Neural cell (in vitro differentiated cells): ENCODE measurements around the gene ESYT3. TPM values are rescaled to one million over a fixed set of nuclear protein-coding genes. Genes with fewer than 3 reads are reported as not detected.

ENCODE experiments used
- H2AFZ ChIP-seq: fragments of 200-600, 300-800 bp; sonication (generic), shearing (Covaris generic); 2 replicates; pipeline ENCODE4 v1.6.0; 2014; ENCODE audit warnings: low read depth, mild to moderate bottlenecking, antibody characterized with exemption, low read length, moderate library complexity
- H3F3A ChIP-seq: fragments of 200-600 bp; shearing (Covaris generic); 2 replicates; pipeline ENCODE4 v1.6.1; 2016; ENCODE audit warnings: mild to moderate bottlenecking, moderate library complexity, mixed read lengths, antibody characterized with exemption, low read length; ENCODE audit not compliant: insufficient read depth, poor library complexity, severe bottlenecking
- H3K27ac ChIP-seq: fragments of 200-600, 300-800 bp; sonication (generic), shearing (Covaris generic); 2 replicates; pipeline ENCODE4 v1.5.1; 2014; ENCODE audit warnings: mild to moderate bottlenecking, low read length, moderate library complexity
- H3K27me3 ChIP-seq: fragments of 300-800, 200-600 bp; sonication (generic), shearing (Covaris generic); 2 replicates; pipeline ENCODE4 v1.6.0; 2014; ENCODE audit warnings: mild to moderate bottlenecking, low read depth, low read length, moderate library complexity; ENCODE audit not compliant: insufficient read depth
- H3K36me3 ChIP-seq: fragments of 300-800, 200-600 bp; sonication (generic), shearing (Covaris generic); 2 replicates; pipeline ENCODE4 v1.5.1; 2014; ENCODE audit warnings: mild to moderate bottlenecking, antibody characterized with exemption, low read length, moderate library complexity; ENCODE audit not compliant: insufficient read depth
- H3K4me2 ChIP-seq: fragments of 300-800, 200-600 bp; sonication (generic), shearing (Covaris generic); 2 replicates; pipeline ENCODE4 v1.6.0; 2014; ENCODE audit warnings: mild to moderate bottlenecking, low read length
- H3K4me3 ChIP-seq: fragments of 300-800, 200-600 bp; sonication (generic), shearing (Covaris generic); 2 replicates; pipeline ENCODE4 v1.5.1; 2014; ENCODE audit warnings: mild to moderate bottlenecking, low read length, moderate library complexity
- H3K79me2 ChIP-seq: fragments of 200-600 bp; shearing (Covaris generic); replicated peaks from 2 replicates; pipeline ENCODE4 v1.6.0; 2014; ENCODE audit warnings: mild to moderate bottlenecking, low read length, moderate library complexity; ENCODE audit not compliant: insufficient read depth
- H3K9ac ChIP-seq: fragments of 300-800, 200-600 bp; sonication (generic), shearing (Covaris generic); 2 replicates; pipeline ENCODE4 v1.6.1; 2016; ENCODE audit warnings: mild to moderate bottlenecking, low read length, mixed read lengths
- H3K9me2 ChIP-seq: fragments of 200-600 bp; shearing (Covaris generic); 2 replicates; pipeline ENCODE4 v1.6.1; 2016; ENCODE audit warnings: mild to moderate bottlenecking, low read length, mixed read lengths; ENCODE audit not compliant: insufficient read depth
- H3K9me3 ChIP-seq: fragments of 200-600, 300-800 bp; sonication (generic), shearing (Covaris generic); 2 replicates; pipeline ENCODE4 v1.6.1; 2016; ENCODE audit warnings: mild to moderate bottlenecking, mixed run types, low read length, moderate library complexity, mixed read lengths
- H4K20me1 ChIP-seq: fragments of 200-600 bp; shearing (Covaris generic); 2 replicates; pipeline ENCODE4 v1.6.1; 2016; ENCODE audit warnings: mild to moderate bottlenecking, mixed run types; ENCODE audit not compliant: insufficient read depth
- CTCF ChIP-seq: fragments of 450-650 bp; IDR thresholded peaks from 2 replicates; pipeline ENCODE4 v1.5.1; 2014; ENCODE audit warnings: antibody characterized with exemption, mild to moderate bottlenecking, moderate library complexity; ENCODE audit not compliant: poor library complexity, severe bottlenecking
- EP300 ChIP-seq: fragments of 450-650 bp; conservative IDR thresholded peaks from 2 replicates; pipeline ENCODE4 v1.6.1; 2014; ENCODE audit warnings: antibody characterized with exemption, mild to moderate bottlenecking, moderate library complexity; ENCODE audit not compliant: poor library complexity, severe bottlenecking
- EZH2 ChIP-seq: fragments of 200-600, 300-800 bp; shearing (Covaris generic), sonication (generic); IDR thresholded peaks from 2 replicates; pipeline ENCODE4 v1.6.1; 2014; ENCODE audit warnings: antibody characterized with exemption, low read length, borderline replicate concordance, mild to moderate bottlenecking; ENCODE audit not compliant: insufficient read depth, poor library complexity, severe bottlenecking
- MXI1 ChIP-seq: fragments of 450-650 bp; conservative IDR thresholded peaks from 2 replicates; pipeline ENCODE4 v1.6.1; 2014; ENCODE audit warnings: antibody characterized with exemption, mild to moderate bottlenecking; ENCODE audit not compliant: poor library complexity, severe bottlenecking
- POLR2AphosphoS5 ChIP-seq: IDR thresholded peaks from 2 replicates; pipeline ENCODE4 v1.6.1; 2012
- RAD21 ChIP-seq: fragments of 450-650 bp; conservative IDR thresholded peaks from 2 replicates; pipeline ENCODE4 v1.6.1; 2014; ENCODE audit warnings: antibody characterized with exemption, mild to moderate bottlenecking, moderate library complexity
- SMC3 ChIP-seq: fragments of 450-650 bp; conservative IDR thresholded peaks from 2 replicates; pipeline ENCODE4 v1.6.1; 2014; ENCODE audit warnings: antibody characterized with exemption, mild to moderate bottlenecking, moderate library complexity; ENCODE audit not compliant: poor library complexity
- TAF1 ChIP-seq: IDR thresholded peaks from 2 replicates; pipeline ENCODE4 v1.6.1; 2012; ENCODE audit warnings: low read depth
- polyA plus RNA-seq: library from polyadenylated mRNA; depleted of rRNA; stranded (reverse); fragments of >200 nt; gene quantifications from 2 replicates; pipeline ENCODE4 v1.2.3, GENCODE V29; 2014
- TF ChIP-seq, protein P1 (sequence below): IDR thresholded peaks from 2 replicates; pipeline ENCODE4 v1.6.1; 2012; ENCODE audit warnings: borderline replicate concordance

Gene ESYT3
- polyA plus RNA-seq, 1 donor from 2014 or later, result 0.33 TPM

DNA sequence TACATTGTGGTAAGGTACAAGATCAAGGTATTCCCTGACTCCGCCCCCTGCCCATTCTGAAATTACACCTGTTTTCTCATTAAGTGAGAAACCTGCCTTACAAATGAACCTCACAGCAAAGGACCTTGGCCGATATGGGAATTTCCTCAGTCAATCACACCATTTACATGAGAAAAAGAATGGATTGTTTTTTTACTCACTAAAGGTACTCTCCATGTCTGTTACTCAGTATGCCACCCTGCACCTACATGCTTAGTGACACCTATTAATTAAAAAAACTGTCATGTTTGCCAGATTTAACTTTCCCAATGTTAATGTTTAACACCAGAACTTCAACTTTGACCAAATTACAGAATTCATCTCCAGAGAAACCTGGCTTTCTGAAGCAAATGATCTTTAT lies 62.0 kb downstream of the ESYT3 start:
- H3K9me3 ChIP-seq, result no peaks in the 10 kb centered on the region
- no peaks in the 10 kb centered on the region for H3K79me2 ChIP-seq
- H3F3A ChIP-seq, result no peaks in the 10 kb centered on the region
- no peak overlapping the region for H2AFZ ChIP-seq
- no peak overlapping the region for H3K9ac ChIP-seq
- no peaks in the 10 kb centered on the region for H3K9me2 ChIP-seq
- H3K27me3 ChIP-seq, result no peaks in the 10 kb centered on the region
- no peaks in the 10 kb centered on the region for H3K36me3 ChIP-seq
- no peak overlapping the region for H3K4me2 ChIP-seq
- no peak overlapping the region for H3K4me3 ChIP-seq
- TF ChIP-seq, protein P1, sequence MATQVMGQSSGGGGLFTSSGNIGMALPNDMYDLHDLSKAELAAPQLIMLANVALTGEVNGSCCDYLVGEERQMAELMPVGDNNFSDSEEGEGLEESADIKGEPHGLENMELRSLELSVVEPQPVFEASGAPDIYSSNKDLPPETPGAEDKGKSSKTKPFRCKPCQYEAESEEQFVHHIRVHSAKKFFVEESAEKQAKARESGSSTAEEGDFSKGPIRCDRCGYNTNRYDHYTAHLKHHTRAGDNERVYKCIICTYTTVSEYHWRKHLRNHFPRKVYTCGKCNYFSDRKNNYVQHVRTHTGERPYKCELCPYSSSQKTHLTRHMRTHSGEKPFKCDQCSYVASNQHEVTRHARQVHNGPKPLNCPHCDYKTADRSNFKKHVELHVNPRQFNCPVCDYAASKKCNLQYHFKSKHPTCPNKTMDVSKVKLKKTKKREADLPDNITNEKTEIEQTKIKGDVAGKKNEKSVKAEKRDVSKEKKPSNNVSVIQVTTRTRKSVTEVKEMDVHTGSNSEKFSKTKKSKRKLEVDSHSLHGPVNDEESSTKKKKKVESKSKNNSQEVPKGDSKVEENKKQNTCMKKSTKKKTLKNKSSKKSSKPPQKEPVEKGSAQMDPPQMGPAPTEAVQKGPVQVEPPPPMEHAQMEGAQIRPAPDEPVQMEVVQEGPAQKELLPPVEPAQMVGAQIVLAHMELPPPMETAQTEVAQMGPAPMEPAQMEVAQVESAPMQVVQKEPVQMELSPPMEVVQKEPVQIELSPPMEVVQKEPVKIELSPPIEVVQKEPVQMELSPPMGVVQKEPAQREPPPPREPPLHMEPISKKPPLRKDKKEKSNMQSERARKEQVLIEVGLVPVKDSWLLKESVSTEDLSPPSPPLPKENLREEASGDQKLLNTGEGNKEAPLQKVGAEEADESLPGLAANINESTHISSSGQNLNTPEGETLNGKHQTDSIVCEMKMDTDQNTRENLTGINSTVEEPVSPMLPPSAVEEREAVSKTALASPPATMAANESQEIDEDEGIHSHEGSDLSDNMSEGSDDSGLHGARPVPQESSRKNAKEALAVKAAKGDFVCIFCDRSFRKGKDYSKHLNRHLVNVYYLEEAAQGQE, result no peak
- TF ChIP-seq EZH2, result no peak
- no peak for TF ChIP-seq EP300
- no peak for TF ChIP-seq SMC3
- no peak for TF ChIP-seq MXI1
- no peak for TF ChIP-seq CTCF
- TF ChIP-seq TAF1, result no peak
- TF ChIP-seq POLR2AphosphoS5, result no peak
- TF ChIP-seq RAD21, result no peak
- H3K27ac ChIP-seq, result no peak overlapping the region
- no peaks in the 10 kb centered on the region for H4K20me1 ChIP-seq

DNA sequence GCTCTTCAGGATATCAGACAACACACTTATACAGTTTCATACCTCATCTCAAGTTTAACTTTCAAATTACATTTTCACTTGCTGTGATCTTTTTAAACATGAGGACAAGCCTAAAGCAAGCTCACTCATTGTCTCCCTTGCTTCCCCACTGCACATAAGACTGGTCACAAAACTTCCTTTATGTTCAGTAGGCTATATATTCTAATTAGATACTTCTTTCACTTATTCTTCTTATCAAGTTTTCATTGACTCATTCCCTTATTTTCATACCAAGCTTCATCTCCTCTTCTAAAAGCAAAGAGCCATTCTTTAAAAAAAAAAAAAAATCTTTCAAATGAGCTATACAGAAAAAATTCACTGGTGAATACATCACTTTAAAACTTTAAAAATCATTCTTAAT lies 62.6 kb downstream of the ESYT3 start:
- no peaks in the 10 kb centered on the region for H3K36me3 ChIP-seq
- H2AFZ ChIP-seq, result no peak overlapping the region
- TF ChIP-seq SMC3, result no peak
- TF ChIP-seq TAF1, result no peak
- TF ChIP-seq CTCF, result no peak
- no peak for TF ChIP-seq EP300
- no peaks in the 10 kb centered on the region for H3F3A ChIP-seq
- no peaks in the 10 kb centered on the region for H3K79me2 ChIP-seq
- H3K4me3 ChIP-seq, result no peak overlapping the region
- no peaks in the 10 kb centered on the region for H3K9me2 ChIP-seq
- no peaks in the 10 kb centered on the region for H4K20me1 ChIP-seq
- no peaks in the 10 kb centered on the region for H3K27me3 ChIP-seq
- H3K9ac ChIP-seq, result no peak overlapping the region
- H3K4me2 ChIP-seq, result no peak overlapping the region
- no peaks in the 10 kb centered on the region for H3K9me3 ChIP-seq
- no peak overlapping the region for H3K27ac ChIP-seq
